Fibroblast of lung (primary cell): Measurements from ENCODE around the gene CHML. TPM values are rescaled to one million over a fixed set of nuclear protein-coding genes. Genes with fewer than 3 reads are reported as not detected.
A peak's percentile ranks its signal among the peaks of the same experiment; 100 is the strongest.

Experiments
- DNase-seq, 2 donors: peaks; one replicate each; pipeline versions ENCODE4 v3.0.0 to v3.0.0-alpha.2; 2010; ENCODE audit warnings: low read depth in 2 of 2
- H2AFZ ChIP-seq: 2 replicates; pipeline ENCODE4 v1.5.1; 2012; ENCODE audit warnings: low read length, control low read depth, inconsistent platforms
- H3K27ac ChIP-seq: 2 replicates; pipeline ENCODE4 v1.5.1; 2011; ENCODE audit warnings: low read length, control low read depth; ENCODE audit not compliant: insufficient read depth
- H3K27me3 ChIP-seq: 2 replicates; pipeline ENCODE4 v1.5.1; 2011; ENCODE audit warnings: mild to moderate bottlenecking, low read length; ENCODE audit not compliant: control insufficient read depth, insufficient read depth
- H3K36me3 ChIP-seq: 2 replicates; pipeline ENCODE4 v1.5.1; 2011; ENCODE audit warnings: low read length; ENCODE audit not compliant: control insufficient read depth, insufficient read depth
- H3K4me1 ChIP-seq: 2 replicates; pipeline ENCODE4 v1.5.1; 2011; ENCODE audit warnings: low read length; ENCODE audit not compliant: control insufficient read depth, insufficient read depth; ENCODE audit errors: extremely low read depth
- H3K4me2 ChIP-seq: 2 replicates; pipeline ENCODE4 v1.5.1; 2011; ENCODE audit warnings: low read length, control low read depth; ENCODE audit not compliant: insufficient read depth; ENCODE audit errors: extremely low read depth
- H3K4me3 ChIP-seq, 4 experiments: fragments of 200-600 bp in 1 of 4; sonication (generic) in 1 of 4; replicated peaks in 1 of 4; 2 replicates each; pipeline ENCODE4 v1.5.1; 2011 to 2016; ENCODE audit warnings: low read length in 4 of 4, low read depth in 3 of 4, mild to moderate bottlenecking in 3 of 4, control low read depth in 2 of 4, inconsistent platforms in 1 of 4, mixed read lengths in 1 of 4; ENCODE audit not compliant: insufficient read depth in 1 of 4; ENCODE audit errors: control extremely low read depth in 1 of 4
- H3K79me2 ChIP-seq: 2 replicates; pipeline ENCODE4 v1.5.1; 2012; ENCODE audit warnings: mild to moderate bottlenecking, low read length, inconsistent platforms; ENCODE audit not compliant: control insufficient read depth, insufficient read depth
- H3K9ac ChIP-seq: 2 replicates; pipeline ENCODE4 v1.5.1; 2011; ENCODE audit warnings: mild to moderate bottlenecking, low read length, control low read depth; ENCODE audit not compliant: insufficient read depth
- H3K9me3 ChIP-seq: 2 replicates; pipeline ENCODE4 v1.5.1; 2012; ENCODE audit warnings: low read depth, low read length; ENCODE audit not compliant: control insufficient read depth, insufficient read depth
- H4K20me1 ChIP-seq: 2 replicates; pipeline ENCODE4 v1.5.1; 2011; ENCODE audit warnings: low read length; ENCODE audit not compliant: control insufficient read depth, insufficient read depth; ENCODE audit errors: extremely low read depth
- EZH2 ChIP-seq: IDR thresholded peaks from 2 replicates; pipeline ENCODE4 v1.5.1; 2012; ENCODE audit warnings: low read length, control low read depth, mild to moderate bottlenecking; ENCODE audit errors: missing control alignments
- polyA plus RNA-seq, 2 donors: library from polyadenylated mRNA; depleted of rRNA in 1 of 2; stranded (reverse) in 1 of 2; unstranded in 1 of 2; fragments of >200 nt; gene quantifications; 2 replicates each; pipeline ENCODE4 v1.2.1, GENCODE V29; 2011 to 2012; ENCODE audit warnings: missing spikeins in 1 of 2
- total RNA-seq: library from RNA; depleted of rRNA; stranded (reverse); fragments of >200 nt; gene quantifications from 2 replicates; pipeline ENCODE4 v1.2.1, GENCODE V29; 2014
- TF ChIP-seq, protein P1 (sequence below), 2 donors: IDR thresholded peaks in 1 of 2; conservative IDR thresholded peaks in 1 of 2; 1 replicate in 1 of 2; 2 replicates in 1 of 2; pipeline ENCODE4 v1.5.1; 2011 to 2012; ENCODE audit warnings: low read length in 2 of 2, control low read depth in 1 of 2, inconsistent platforms in 1 of 2, low read depth in 1 of 2, mild to moderate bottlenecking in 1 of 2

CHML gene
- total and polyA plus RNA-seq, 2 donors (not counting 1 experiment from before 2014, with no cell fraction given): 11.4 to 16.1 TPM

- Histone ChIP-seq H3K27me3 (no peaks in the 10 kb centered on the region), H3K9me3 (no peaks in the 10 kb centered on the region), H3K4me1 (no peaks in the 10 kb centered on the region), H4K20me1 (no peaks in the 10 kb centered on the region), H3K4me2 (no peak overlapping the region), H3K36me3 (no peaks in the 10 kb centered on the region), H3K4me3 (no peak overlapping the region), H3K79me2 (peaks cover 14% of the 10 kb centered on the region), H3K27ac (no peak overlapping the region), H3K9ac (no peak overlapping the region), H2AFZ (no peak overlapping the region)
- TF ChIP-seq, protein P1, sequence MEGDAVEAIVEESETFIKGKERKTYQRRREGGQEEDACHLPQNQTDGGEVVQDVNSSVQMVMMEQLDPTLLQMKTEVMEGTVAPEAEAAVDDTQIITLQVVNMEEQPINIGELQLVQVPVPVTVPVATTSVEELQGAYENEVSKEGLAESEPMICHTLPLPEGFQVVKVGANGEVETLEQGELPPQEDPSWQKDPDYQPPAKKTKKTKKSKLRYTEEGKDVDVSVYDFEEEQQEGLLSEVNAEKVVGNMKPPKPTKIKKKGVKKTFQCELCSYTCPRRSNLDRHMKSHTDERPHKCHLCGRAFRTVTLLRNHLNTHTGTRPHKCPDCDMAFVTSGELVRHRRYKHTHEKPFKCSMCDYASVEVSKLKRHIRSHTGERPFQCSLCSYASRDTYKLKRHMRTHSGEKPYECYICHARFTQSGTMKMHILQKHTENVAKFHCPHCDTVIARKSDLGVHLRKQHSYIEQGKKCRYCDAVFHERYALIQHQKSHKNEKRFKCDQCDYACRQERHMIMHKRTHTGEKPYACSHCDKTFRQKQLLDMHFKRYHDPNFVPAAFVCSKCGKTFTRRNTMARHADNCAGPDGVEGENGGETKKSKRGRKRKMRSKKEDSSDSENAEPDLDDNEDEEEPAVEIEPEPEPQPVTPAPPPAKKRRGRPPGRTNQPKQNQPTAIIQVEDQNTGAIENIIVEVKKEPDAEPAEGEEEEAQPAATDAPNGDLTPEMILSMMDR (conservative IDR thresholded peaks at IDR 0.05 in 1 of 2, IDR thresholded peaks at IDR 0.05 in 1 of 2; ENCODE audit: low read depth in 1 of 2, low read length in 2 of 2): no peak
- no peak for TF ChIP-seq EZH2
- no peak for DNase-seq
These were observed 2.4 kb upstream of the CHML start for GRCh38 chr1:241642593-241642944.

- Histone ChIP-seq H3K9me3 (no peaks in the 10 kb centered on the region), H3K27ac (no peak overlapping the region), H3K27me3 (no peaks in the 10 kb centered on the region), H3K4me2 (no peak overlapping the region), H3K9ac (no peak overlapping the region), H2AFZ (no peak overlapping the region), H3K36me3 (no peaks in the 10 kb centered on the region), H3K79me2 (peaks cover 16% of the 10 kb centered on the region), H4K20me1 (no peaks in the 10 kb centered on the region), H3K4me1 (no peaks in the 10 kb centered on the region), H3K4me3 (no peak overlapping the region)
- no peak for TF ChIP-seq EZH2
- TF ChIP-seq, protein P1 (conservative IDR thresholded peaks at IDR 0.05 in 1 of 2, IDR thresholded peaks at IDR 0.05 in 1 of 2; ENCODE audit: low read depth in 1 of 2, low read length in 2 of 2): no peak
- DNase-seq: peak; percentile 66 to 71
These were observed 1.8 kb upstream of the CHML start for GRCh38 chr1:241641773-241642592.

DNA sequence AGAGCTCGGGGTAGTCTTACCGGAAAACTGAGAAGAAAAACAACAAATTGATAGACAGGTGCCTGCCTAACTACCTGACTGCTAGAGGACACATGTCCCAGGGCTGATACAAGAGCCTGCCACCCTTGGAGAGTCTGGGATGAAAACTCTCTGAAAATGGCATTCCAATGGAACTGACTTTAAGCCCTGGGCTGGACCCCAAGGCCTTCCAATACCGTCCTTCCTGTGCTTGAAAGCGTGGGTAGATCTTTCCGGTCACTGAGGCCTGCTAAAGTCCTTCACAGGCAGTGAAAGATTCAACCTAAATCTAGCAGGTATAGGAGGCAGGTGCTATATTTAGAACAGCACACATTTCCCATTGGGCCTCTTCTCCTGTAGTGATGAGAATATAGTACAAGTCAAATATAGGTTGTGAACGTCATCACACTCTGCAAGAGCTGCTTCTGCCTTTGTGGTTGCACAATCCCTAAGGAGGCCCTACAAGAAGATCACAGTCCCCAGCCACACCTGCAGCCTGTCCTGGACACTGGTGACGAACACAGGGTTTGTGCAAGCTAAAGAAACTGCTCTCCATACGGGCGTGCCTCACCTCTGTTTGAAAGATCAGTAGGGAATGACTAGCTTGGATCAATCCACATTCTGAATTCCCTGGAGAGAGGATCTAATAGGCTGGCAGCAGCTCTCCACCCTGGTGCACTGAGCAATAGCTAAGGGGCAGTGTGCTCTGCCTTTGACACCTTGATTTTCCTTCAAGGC is 876 bp upstream of the CHML start:
- H3K27ac ChIP-seq: no peak overlapping the region

More for the DNA sequence above, 876 bp upstream of the CHML start:
- Histone ChIP-seq H4K20me1 (no peaks in the 10 kb centered on the region), H3K9ac (no peak overlapping the region), H3K79me2 (peaks cover 16% of the 10 kb centered on the region), H3K27me3 (no peaks in the 10 kb centered on the region), H2AFZ (peak overlapping the region; percentile 87), H3K9me3 (no peaks in the 10 kb centered on the region), H3K4me1 (peaks cover 3% of the 10 kb centered on the region), H3K4me2 (peak overlapping the region; percentile 66), H3K36me3 (no peaks in the 10 kb centered on the region), H3K4me3 (peak overlapping the region in 1 of 4 experiments; percentile 58)
- TF ChIP-seq, protein P1 (conservative IDR thresholded peaks at IDR 0.05 in 1 of 2, IDR thresholded peaks at IDR 0.05 in 1 of 2; ENCODE audit: low read depth in 1 of 2, low read length in 2 of 2): no peak
- no peak for TF ChIP-seq EZH2
- no peak for DNase-seq
